Kidney (tissue), 22 donors: ENCODE results near the gene ATOSB. TPM values are rescaled to one million over a fixed set of nuclear protein-coding genes. Genes with fewer than 3 reads are reported as not detected.
A peak's percentile ranks its signal among the peaks of the same experiment; 100 is the strongest.

Experiments
- DNase-seq, 5 donors: peaks; one replicate each; pipeline ENCODE4 v3.0.0-alpha.2; 2013 to 2020
- FAIRE-seq: peaks from 2 replicates; lab custom pipeline; 2012; peaks lifted over from hg19 to GRCh38; lab: Jason Lieb, UNC
- H3K27ac ChIP-seq, 2 donors: one replicate each; pipeline ENCODE4 v1.7.0; 2013; ENCODE audit warnings: low read depth in 2 of 2, low read length in 2 of 2, inconsistent platforms in 1 of 2
- H3K27me3 ChIP-seq: one replicate; pipeline ENCODE4 v1.7.1; 2013; ENCODE audit warnings: low read length, inconsistent platforms; ENCODE audit not compliant: control insufficient read depth, insufficient read depth
- H3K36me3 ChIP-seq, 3 donors: one replicate each; pipeline versions ENCODE4 v1.7.0 to v1.7.1; 2013; ENCODE audit warnings: low read length in 3 of 3, control low read depth in 1 of 3, inconsistent platforms in 1 of 3; ENCODE audit not compliant: insufficient read depth in 3 of 3, control insufficient read depth in 2 of 3
- H3K4me1 ChIP-seq, 3 donors: one replicate each; pipeline versions ENCODE4 v1.7.0 to v1.7.1; 2013; ENCODE audit warnings: low read length in 3 of 3, inconsistent platforms in 1 of 3, low read depth in 1 of 3; ENCODE audit not compliant: control insufficient read depth in 2 of 3, insufficient read depth in 2 of 3
- H3K4me3 ChIP-seq, 3 donors: one replicate each; pipeline versions ENCODE4 v1.7.0 to v1.8.1; 2013; ENCODE audit warnings: low read length in 3 of 3, control low read depth in 1 of 3, inconsistent platforms in 1 of 3
- H3K9ac ChIP-seq, 3 donors: one replicate each; pipeline versions ENCODE4 v1.7.0 to v1.7.1; 2013; ENCODE audit warnings: low read length in 3 of 3, control low read depth in 1 of 3, inconsistent platforms in 1 of 3
- H3K9me3 ChIP-seq, 3 donors: one replicate each; pipeline versions ENCODE4 v1.7.0 to v1.7.1; 2013; ENCODE audit warnings: low read length in 3 of 3, control low read depth in 1 of 3, inconsistent platforms in 1 of 3; ENCODE audit not compliant: control insufficient read depth in 2 of 3, insufficient read depth in 1 of 3
- CTCF ChIP-seq: IDR thresholded peaks from 3 replicates; pipeline ENCODE4 v1.5.1; 2012; ENCODE audit warnings: mild to moderate bottlenecking, moderate library complexity, borderline replicate concordance; ENCODE audit not compliant: insufficient read depth; ENCODE audit errors: extremely low read depth
- intact Hi-C: fragments of 100-400 bp; cut with DNase I; formaldehyde crosslinking; loops from one replicate; pipeline ENCODE4 v1.11.1; 2022
- long read RNA-seq, 10 donors: library from polyadenylated mRNA in 1 of 10; unstranded in 1 of 10; transcript quantifications; one replicate each; pipeline ENCODE4 v2.0.0 and lab custom pipeline, GENCODE V29; 2021 to 2026
- polyA plus RNA-seq: library from polyadenylated mRNA; stranded (reverse); fragments of 350-450 nt; fragmentation: Illumina TruSeq; extraction: RNeasy Lipid Tissue Mini Kit (QIAGEN cat#74804); gene quantifications from one replicate; pipeline ENCODE4 v1.2.3, GENCODE V29; 2014; ENCODE audit warnings: low read depth, low replicate concordance; ENCODE audit not compliant: insufficient read depth
- total RNA-seq: library from RNA; stranded (reverse); fragmentation: NEBNext Ultra II Directional; extraction: Animal tissue kit (Norgen Biotek cat#: 25700); gene quantifications from one replicate; pipeline ENCODE4 v1.2.1, GENCODE V29; 2021
- donor health status: control.
- donor health status: control.
- donor health status: control.
- donor health status: control.
- donor health status: control.
- donor health status: DM: yes; HTN: yes; CAD: no.
- donor health status: Normal renal cell carcinoma (clear cell type).

The ATOSB gene
- total RNA-seq: 18.6 TPM
- 19.5 TPM for polyA plus RNA-seq
- long read RNA-seq, donor 1, partial matches to known transcripts: 0 of 1 reads
- long read RNA-seq, donor 1, other reads (novel, unspliced or antisense): 0 of 1 reads
- long read RNA-seq, donor 2, partial matches to known transcripts: 0 of 2 reads
- long read RNA-seq, donor 2, other reads (novel, unspliced or antisense): 0 of 2 reads
- long read RNA-seq, donor 3: 0 reads
- long read RNA-seq, donor 4: 0 reads
- long read RNA-seq, donor 5: 0 reads
- long read RNA-seq, donor 6: 0 reads
- long read RNA-seq, donor 7, partial matches to known transcripts: 10 of 15 reads
- long read RNA-seq, donor 7, other reads (novel, unspliced or antisense): 3 of 15 reads
- long read RNA-seq, donor 8, full-length matches to known transcripts: 1 of 1 reads
- long read RNA-seq, donor 8, partial matches to known transcripts: 0 of 1 reads
- long read RNA-seq, donor 8, other reads (novel, unspliced or antisense): 0 of 1 reads
- long read RNA-seq, donor 9, partial matches to known transcripts: 0 of 1 reads
- long read RNA-seq, donor 9, other reads (novel, unspliced or antisense): 0 of 1 reads
- long read RNA-seq, donor 10, partial matches to known transcripts: 0 of 1 reads
- long read RNA-seq, donor 10, other reads (novel, unspliced or antisense): 0 of 1 reads

DNA sequence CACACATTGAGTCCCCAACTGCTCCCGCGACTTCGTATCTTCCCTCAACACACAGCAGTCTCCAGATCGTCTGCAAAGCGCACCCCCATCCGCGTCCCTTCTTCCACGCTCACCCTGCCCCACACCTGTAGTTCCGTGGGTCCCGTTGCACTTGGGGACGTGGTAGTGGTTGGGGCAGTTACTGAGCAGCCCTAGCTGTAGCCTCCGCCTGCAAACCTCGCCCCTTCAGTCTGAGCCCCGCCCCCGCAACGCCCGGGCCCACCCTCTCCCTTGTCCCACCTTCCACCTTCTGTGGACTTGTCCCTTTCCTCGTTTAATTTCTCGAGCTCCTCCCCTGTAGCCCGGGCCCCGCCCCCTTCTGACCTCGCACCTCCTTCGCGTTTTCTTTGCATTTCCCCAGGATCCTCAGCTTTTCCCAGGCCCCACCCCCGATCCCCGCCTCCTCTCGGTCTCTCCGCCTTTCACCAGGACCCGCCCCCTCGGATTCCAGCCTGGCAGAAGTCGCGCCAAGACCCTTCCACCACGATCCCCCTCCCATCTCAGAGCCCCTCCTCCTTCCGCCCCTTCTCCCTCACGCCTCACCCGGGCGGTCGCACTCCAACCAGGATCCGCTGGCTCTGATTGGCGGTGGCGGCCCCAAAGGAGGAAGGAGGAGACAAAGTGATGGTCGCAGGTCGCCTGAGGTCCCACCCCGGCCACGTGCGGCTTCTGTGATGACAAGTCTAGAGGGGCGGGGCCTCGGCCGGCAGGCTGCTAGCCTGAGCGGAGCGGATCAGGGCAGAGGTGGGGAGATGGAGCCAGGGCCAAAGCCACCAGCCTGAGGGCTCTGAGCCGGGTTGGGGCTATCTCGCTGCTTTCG is at the start of gene ATOSB:
ATOSB (minus strand) TSS at position 183 of the 859 bp plus-strand sequence. CDS start 7,588 bp downstream, outside the sequence.
- no peaks in the 10 kb centered on the region for H3K9me3 ChIP-seq
- H3K9ac ChIP-seq: peak within 1 kb of the TSS; percentile 76 to 82 (median 76)
- no peaks in the 10 kb centered on the region for H3K27me3 ChIP-seq
- H3K27ac ChIP-seq: peak within 1 kb of the TSS; percentile 92 to 93
- intact Hi-C loops: no loop called here
- FAIRE-seq: peak; percentile 74
- DNase-seq: peak; percentile 99 to 100 (median 99)
- no peak for TF ChIP-seq CTCF
- H3K4me1 ChIP-seq: peaks cover 0 to 36% (median 23%) of the 10 kb centered on the region in 3 donors
- peak within 1 kb of the TSS; percentile 90 to 97 (median 94) for H3K4me3 ChIP-seq
- no peaks in the 10 kb centered on the region for H3K36me3 ChIP-seq

GRCh38 chr9:35164711-35165110 is 49.0 kb upstream of the ATOSB start:
- Histone ChIP-seq H3K9me3 (no peaks in the 10 kb centered on the region), H3K4me3 (peak overlapping the region in 1 of 3 donors; percentile 12), H3K4me1 (peaks cover 0 to 14% (median 3%) of the 10 kb centered on the region in 3 donors), H3K27ac (peak overlapping the region in 1 of 2 donors; percentile 19), H3K36me3 (no peaks in the 10 kb centered on the region), H3K9ac (no peak overlapping the region), H3K27me3 (no peaks in the 10 kb centered on the region)
- intact Hi-C loops: no loop called here
- no peak for TF ChIP-seq CTCF
- no peak for FAIRE-seq
- no peak for DNase-seq

DNA sequence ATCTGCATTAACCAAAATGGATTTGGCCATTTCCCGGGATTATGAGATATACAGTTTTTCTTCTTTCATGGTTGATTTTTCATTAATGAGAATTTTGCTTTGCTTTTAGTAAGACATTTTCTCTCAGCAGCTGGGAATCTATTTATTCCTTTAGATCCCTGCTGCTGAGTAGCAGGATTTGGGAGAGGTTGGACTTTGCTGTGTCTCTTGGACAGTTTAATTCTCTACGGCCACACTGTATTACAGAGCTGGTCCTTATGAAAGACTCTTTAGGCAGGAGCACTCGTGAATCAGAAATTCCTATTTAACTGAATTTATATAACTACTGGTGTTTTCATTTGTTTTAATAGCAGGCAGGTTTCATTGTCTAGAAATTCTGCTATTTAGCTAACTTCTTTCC is 47.8 kb upstream of the ATOSB start:
- Histone ChIP-seq H3K9me3 (no peaks in the 10 kb centered on the region), H3K4me3 (peak overlapping the region in 2 of 3 donors; percentile 77 to 94), H3K27ac (no peak overlapping the region), H3K27me3 (no peaks in the 10 kb centered on the region), H3K9ac (peak overlapping the region in 1 of 3 donors; percentile 82), H3K4me1 (peaks cover 0 to 14% (median 3%) of the 10 kb centered on the region in 3 donors), H3K36me3 (no peaks in the 10 kb centered on the region)
- no peak for TF ChIP-seq CTCF
- DNase-seq (peak in 1 of 5 donors; percentile 1), FAIRE-seq (no peak)
- intact Hi-C loops: no loop called here
